ENCODE data around the gene CLK3. TPM values are rescaled to one million over a fixed set of nuclear protein-coding genes. Genes with fewer than 3 reads are reported as not detected.
A peak's percentile ranks its signal among the peaks of the same experiment; 100 is the strongest.
"Not testable (repeated sequence)": the region's sequence is repeated elsewhere in the genome, so short reads cannot be mapped to it uniquely, and the experiment has no call there.

The CLK3 gene
- 41.0 TPM for total RNA-seq

DNA sequence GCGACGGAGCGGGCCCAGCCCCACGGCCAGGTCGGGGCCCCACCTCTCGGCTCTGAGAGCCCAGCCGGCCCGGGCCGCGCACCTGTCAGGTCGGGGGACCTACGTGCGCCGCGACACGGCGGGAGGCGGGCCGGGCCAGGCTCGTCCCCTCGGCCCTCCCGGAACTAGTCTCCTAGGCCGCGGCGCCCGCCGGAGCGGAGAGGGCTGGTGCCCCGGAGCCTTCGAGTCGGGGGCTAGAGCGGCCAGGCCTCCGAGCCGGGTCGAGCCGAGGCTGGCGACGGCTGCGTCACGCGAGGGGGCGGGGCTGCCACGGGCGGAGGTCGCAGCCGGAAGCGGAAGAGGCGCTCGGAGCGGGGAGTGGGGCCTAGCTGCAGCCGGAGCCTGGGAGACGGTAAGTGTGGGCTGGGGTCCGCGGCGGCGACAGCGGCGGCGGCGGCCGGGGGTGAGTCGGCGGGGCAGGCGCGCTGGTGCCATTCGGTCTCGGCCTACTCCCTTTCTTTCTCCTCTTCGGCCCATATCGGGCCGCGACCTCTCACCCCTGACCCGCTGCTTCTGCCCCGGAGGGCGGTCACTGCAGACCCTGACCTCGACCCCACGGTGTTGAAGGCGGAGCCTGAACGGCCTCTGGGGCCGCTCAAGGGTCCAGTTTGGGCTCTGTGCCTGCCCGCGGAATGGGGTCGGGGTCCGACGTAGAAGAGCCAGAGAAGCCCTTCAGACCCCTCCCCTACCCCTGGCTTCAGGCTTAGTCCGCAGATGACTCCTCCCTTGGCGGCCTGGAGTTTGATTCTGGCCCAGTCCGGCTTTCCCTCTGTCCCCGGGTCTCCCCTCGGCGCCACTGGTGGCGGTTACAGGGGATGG, at the start of gene CLK3:
CLK3 (plus strand) TSS at position 329 of the 858 bp plus-strand sequence. CDS start 3,361 bp downstream, outside the sequence.
- ATAC-seq: peak; percentile 86

DNA sequence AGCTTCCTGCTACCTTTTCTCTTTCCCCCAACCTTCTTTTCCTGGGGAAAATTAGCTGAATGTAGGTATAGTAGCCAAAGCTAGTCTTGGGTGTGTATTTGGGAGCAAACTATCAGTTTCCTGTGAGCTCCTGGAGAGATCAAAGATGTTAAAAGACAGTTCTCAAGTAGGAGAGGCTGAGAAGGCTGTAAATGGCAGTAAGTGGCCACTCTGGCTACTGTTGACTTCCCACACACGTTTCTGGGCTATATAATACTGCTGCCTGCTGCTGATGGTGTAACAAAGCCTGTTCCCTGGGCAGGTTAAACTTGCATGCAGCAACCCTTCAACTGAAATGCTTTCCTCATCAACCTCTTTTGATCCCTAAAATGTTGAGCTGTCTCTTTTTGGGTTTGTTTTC, 47.0 kb upstream of the CLK3 start:
- no peak for ATAC-seq

- no peak for ATAC-seq
These were observed 45.9 kb upstream of the CLK3 start for GRCh38 chr15:74569731-74570070.

DNA sequence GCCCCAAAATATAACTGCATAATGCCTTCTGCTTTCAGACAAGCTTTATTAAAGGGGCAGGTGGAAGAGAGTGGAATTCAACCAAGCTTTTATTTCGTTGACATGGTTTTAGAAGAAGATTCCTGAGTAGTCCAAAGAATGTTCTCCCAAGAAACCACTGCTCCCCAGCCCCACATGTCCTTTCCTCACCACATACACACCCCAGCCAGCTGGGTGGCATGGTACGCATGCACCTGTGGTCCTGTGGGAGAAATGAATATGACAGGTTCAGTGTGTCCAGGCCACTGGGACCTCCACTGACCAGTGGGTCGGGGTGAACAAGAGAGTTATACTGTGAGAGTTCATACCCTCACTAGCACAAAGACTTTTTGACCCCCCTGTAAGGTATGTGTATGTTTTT, 44.4 kb upstream of the CLK3 start:
- ATAC-seq: no peak

GRCh38 chr15:74573987-74574386, 41.6 kb upstream of the CLK3 start:
- peak; percentile 62 for ATAC-seq

GRCh38 chr15:74578496-74578994, 37.1 kb upstream of the CLK3 start:
- ATAC-seq: no peak

DNA sequence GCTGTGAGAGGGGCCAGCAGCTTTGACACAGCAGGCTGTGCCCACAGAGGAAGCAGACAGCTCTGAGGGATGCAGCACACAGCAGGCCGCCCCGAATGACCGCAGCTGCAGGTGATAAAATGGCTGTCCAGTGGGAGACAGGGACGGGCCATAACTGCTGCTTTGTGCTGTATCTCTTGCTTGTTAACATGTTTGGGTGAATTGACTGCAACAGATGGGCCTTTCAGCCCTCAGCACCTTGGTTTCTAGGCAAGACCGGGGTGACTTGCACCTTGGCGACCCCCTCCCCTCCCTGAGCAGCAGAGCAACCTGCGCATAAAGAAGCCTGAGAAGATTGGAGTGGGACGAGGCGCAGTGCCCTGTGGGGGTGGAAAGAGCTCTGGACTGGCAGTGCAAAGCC, 36.6 kb upstream of the CLK3 start:
- ATAC-seq: no peak

GRCh38 chr15:74580538-74581350, 34.9 kb upstream of the CLK3 start:
- ATAC-seq: no peak

- no peak for ATAC-seq
These were observed 31.4 kb upstream of the CLK3 start for GRCh38 chr15:74584204-74584603.

GRCh38 chr15:74584779-74585178, 30.9 kb upstream of the CLK3 start:
- no peak for ATAC-seq

GRCh38 chr15:74585191-74585590, 30.4 kb upstream of the CLK3 start:
- no peak for ATAC-seq

- no peak for ATAC-seq
These were observed 29.8 kb upstream of the CLK3 start for GRCh38 chr15:74585857-74586256.

GRCh38 chr15:74589826-74590225, 25.8 kb upstream of the CLK3 start:
- no peak for ATAC-seq

- ATAC-seq: no peak
These were observed 23.4 kb upstream of the CLK3 start for GRCh38 chr15:74592222-74592621.

- no peak for ATAC-seq
These were observed 22.5 kb upstream of the CLK3 start for GRCh38 chr15:74593122-74593521.

GRCh38 chr15:74594455-74594854, 21.2 kb upstream of the CLK3 start:
- ATAC-seq: no peak

- no peak for ATAC-seq
These were observed 20.4 kb upstream of the CLK3 start for GRCh38 chr15:74595271-74595670.

DNA sequence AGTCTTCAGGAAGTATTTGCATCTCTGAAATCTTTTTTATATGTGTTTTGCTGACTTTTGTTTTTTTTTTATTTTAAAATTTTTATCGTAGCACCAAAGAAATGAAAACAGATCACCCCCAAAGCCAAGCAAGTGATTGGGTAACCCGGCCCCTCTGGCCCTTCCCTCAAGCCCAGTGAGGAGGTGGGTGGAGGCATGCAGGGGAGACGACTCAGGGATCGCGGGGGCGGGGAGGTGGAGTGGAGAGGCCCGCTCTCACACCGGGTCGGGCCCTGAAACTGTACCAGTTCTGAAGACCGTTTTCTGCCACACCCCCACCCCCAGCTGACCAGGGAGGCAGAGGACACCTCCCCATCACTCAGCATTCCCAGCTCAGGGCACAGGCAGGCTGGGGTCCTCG, 18.9 kb upstream of the CLK3 start:
- ATAC-seq: not testable (repeated sequence)

DNA sequence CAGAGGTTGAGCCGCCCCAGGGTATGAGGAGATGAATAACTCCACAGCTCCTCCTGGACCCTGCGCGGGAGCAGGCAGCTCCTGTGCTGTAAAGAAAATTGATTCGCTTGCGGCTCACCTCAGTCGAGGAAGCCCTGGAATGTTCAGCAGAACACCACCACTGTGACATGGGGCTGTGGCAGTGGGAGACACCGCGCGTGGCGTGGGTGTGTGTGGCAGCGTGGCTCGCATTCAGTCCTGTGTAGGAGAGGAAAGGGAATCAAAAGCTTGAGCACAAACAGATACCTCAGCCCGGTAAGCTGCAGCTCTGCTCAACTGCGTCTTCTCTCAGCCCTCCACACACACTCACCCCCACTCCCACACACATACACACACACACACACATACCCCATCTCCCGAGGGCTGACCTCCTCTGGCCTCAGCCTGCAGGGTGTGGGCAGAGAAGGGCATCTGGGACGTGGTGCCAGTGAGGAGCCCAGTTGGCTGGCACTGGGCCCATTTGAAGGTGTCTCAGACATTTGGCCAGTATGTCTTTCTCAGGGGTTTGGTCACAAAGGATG, 18.4 kb upstream of the CLK3 start:
- not testable (repeated sequence) for ATAC-seq

- peak; percentile 95 for ATAC-seq
These were observed 17.4 kb upstream of the CLK3 start for GRCh38 chr15:74598126-74598842.

GRCh38 chr15:74599156-74599555, 16.5 kb upstream of the CLK3 start:
- ATAC-seq: no peak

GRCh38 chr15:74603026-74603788, 12.4 kb upstream of the CLK3 start:
- ATAC-seq: no peak
